ENCODE results near the gene TMEM178B.

The TMEM178B gene

GRCh38 chr7:141128506-141128905, 54.6 kb downstream of the TMEM178B start:
- Histone ChIP-seq H3K27me3 (ENCODE audit: control insufficient read depth in 5 of 5, insufficient read depth in 4 of 5, low read length in 5 of 5) (peaks cover 0 to 2% (median 0%) of the 10 kb centered on the region in 5 donors), H3K9ac (ENCODE audit: low read length in 5 of 5) (no peak overlapping the region), H3K27ac (ENCODE audit: low read depth, low read length) (no peak overlapping the region), H3K4me3 (ENCODE audit: low read depth in 1 of 5, low read length in 5 of 5) (no peak overlapping the region), H3K4me1 (ENCODE audit: control insufficient read depth in 5 of 5, insufficient read depth in 5 of 5, low read length in 5 of 5) (peaks cover 0 to 2% (median 0%) of the 10 kb centered on the region in 5 donors), H3K9me3 (ENCODE audit: control insufficient read depth in 5 of 5, low read length in 5 of 5) (peaks cover 0 to 8% (median 7%) of the 10 kb centered on the region in 5 donors), H3K36me3 (ENCODE audit: control insufficient read depth in 5 of 5, insufficient read depth in 5 of 5, low read length in 5 of 5) (no peaks in the 10 kb centered on the region)

- H3K9ac ChIP-seq (ENCODE audit: low read length in 5 of 5): no peak overlapping the region
- peaks cover 0 to 2% (median 0%) of the 10 kb centered on the region in 5 donors for H3K27me3 ChIP-seq (ENCODE audit: control insufficient read depth in 5 of 5, insufficient read depth in 4 of 5, low read length in 5 of 5)
- no peak overlapping the region for H3K4me3 ChIP-seq (ENCODE audit: low read depth in 1 of 5, low read length in 5 of 5)
- H3K4me1 ChIP-seq (ENCODE audit: control insufficient read depth in 5 of 5, insufficient read depth in 5 of 5, low read length in 5 of 5): peaks cover 0 to 2% (median 0%) of the 10 kb centered on the region in 5 donors
- no peaks in the 10 kb centered on the region for H3K36me3 ChIP-seq (ENCODE audit: control insufficient read depth in 5 of 5, insufficient read depth in 5 of 5, low read length in 5 of 5)
- no peak overlapping the region for H3K27ac ChIP-seq (ENCODE audit: low read depth, low read length)
- peaks cover 0 to 11% (median 8%) of the 10 kb centered on the region in 5 donors for H3K9me3 ChIP-seq (ENCODE audit: control insufficient read depth in 5 of 5, low read length in 5 of 5)
These were observed 55.1 kb downstream of the TMEM178B start for GRCh38 chr7:141128931-141129330.

- Histone ChIP-seq H3K27me3 (ENCODE audit: control insufficient read depth in 5 of 5, insufficient read depth in 4 of 5, low read length in 5 of 5) (no peaks in the 10 kb centered on the region), H3K4me1 (ENCODE audit: control insufficient read depth in 5 of 5, insufficient read depth in 5 of 5, low read length in 5 of 5) (peaks cover 0 to 2% (median 0%) of the 10 kb centered on the region in 5 donors), H3K9me3 (ENCODE audit: control insufficient read depth in 5 of 5, low read length in 5 of 5) (peaks cover 0 to 13% (median 8%) of the 10 kb centered on the region in 5 donors), H3K4me3 (ENCODE audit: low read depth in 1 of 5, low read length in 5 of 5) (peak overlapping the region in 1 of 5 donors; percentile 21), H3K9ac (ENCODE audit: low read length in 5 of 5) (no peak overlapping the region), H3K27ac (ENCODE audit: low read depth, low read length) (no peak overlapping the region), H3K36me3 (ENCODE audit: control insufficient read depth in 5 of 5, insufficient read depth in 5 of 5, low read length in 5 of 5) (peaks cover 0 to 3% (median 0%) of the 10 kb centered on the region in 5 donors)
These were observed 58.8 kb downstream of the TMEM178B start for GRCh38 chr7:141132671-141133070.

GRCh38 chr7:141133646-141134045, 59.8 kb downstream of the TMEM178B start:
- H3K4me1 ChIP-seq (ENCODE audit: control insufficient read depth in 5 of 5, insufficient read depth in 5 of 5, low read length in 5 of 5): peaks cover 0 to 2% (median 0%) of the 10 kb centered on the region in 5 donors
- H3K27me3 ChIP-seq (ENCODE audit: control insufficient read depth in 5 of 5, insufficient read depth in 4 of 5, low read length in 5 of 5): no peaks in the 10 kb centered on the region
- H3K36me3 ChIP-seq (ENCODE audit: control insufficient read depth in 5 of 5, insufficient read depth in 5 of 5, low read length in 5 of 5): peaks cover 0 to 3% (median 0%) of the 10 kb centered on the region in 5 donors
- H3K9me3 ChIP-seq (ENCODE audit: control insufficient read depth in 5 of 5, low read length in 5 of 5): peaks cover 0 to 13% (median 8%) of the 10 kb centered on the region in 5 donors
- H3K27ac ChIP-seq (ENCODE audit: low read depth, low read length): no peak overlapping the region
- H3K4me3 ChIP-seq (ENCODE audit: low read depth in 1 of 5, low read length in 5 of 5): peak overlapping the region in 1 of 5 donors; percentile 25
- no peak overlapping the region for H3K9ac ChIP-seq (ENCODE audit: low read length in 5 of 5)

- H3K9ac ChIP-seq (ENCODE audit: low read length in 5 of 5): no peak overlapping the region
- H3K36me3 ChIP-seq (ENCODE audit: control insufficient read depth in 5 of 5, insufficient read depth in 5 of 5, low read length in 5 of 5): no peaks in the 10 kb centered on the region
- no peak overlapping the region for H3K4me3 ChIP-seq (ENCODE audit: low read depth in 1 of 5, low read length in 5 of 5)
- H3K27ac ChIP-seq (ENCODE audit: low read depth, low read length): no peak overlapping the region
- peaks cover 0 to 10% (median 6%) of the 10 kb centered on the region in 5 donors for H3K9me3 ChIP-seq (ENCODE audit: control insufficient read depth in 5 of 5, low read length in 5 of 5)
- no peaks in the 10 kb centered on the region for H3K4me1 ChIP-seq (ENCODE audit: control insufficient read depth in 5 of 5, insufficient read depth in 5 of 5, low read length in 5 of 5)
- no peaks in the 10 kb centered on the region for H3K27me3 ChIP-seq (ENCODE audit: control insufficient read depth in 5 of 5, insufficient read depth in 4 of 5, low read length in 5 of 5)
These were observed 68.2 kb downstream of the TMEM178B start for GRCh38 chr7:141142058-141142457.

GRCh38 chr7:141144921-141145629, 71.2 kb downstream of the TMEM178B start:
- H3K27me3 ChIP-seq (ENCODE audit: control insufficient read depth in 5 of 5, insufficient read depth in 4 of 5, low read length in 5 of 5): no peaks in the 10 kb centered on the region
- H3K4me3 ChIP-seq (ENCODE audit: low read depth in 1 of 5, low read length in 5 of 5): no peak overlapping the region
- no peak overlapping the region for H3K9ac ChIP-seq (ENCODE audit: low read length in 5 of 5)
- peaks cover 0 to 13% (median 8%) of the 10 kb centered on the region in 5 donors for H3K9me3 ChIP-seq (ENCODE audit: control insufficient read depth in 5 of 5, low read length in 5 of 5)
- H3K36me3 ChIP-seq (ENCODE audit: control insufficient read depth in 5 of 5, insufficient read depth in 5 of 5, low read length in 5 of 5): no peaks in the 10 kb centered on the region
- no peaks in the 10 kb centered on the region for H3K4me1 ChIP-seq (ENCODE audit: control insufficient read depth in 5 of 5, insufficient read depth in 5 of 5, low read length in 5 of 5)
- no peak overlapping the region for H3K27ac ChIP-seq (ENCODE audit: low read depth, low read length)

DNA sequence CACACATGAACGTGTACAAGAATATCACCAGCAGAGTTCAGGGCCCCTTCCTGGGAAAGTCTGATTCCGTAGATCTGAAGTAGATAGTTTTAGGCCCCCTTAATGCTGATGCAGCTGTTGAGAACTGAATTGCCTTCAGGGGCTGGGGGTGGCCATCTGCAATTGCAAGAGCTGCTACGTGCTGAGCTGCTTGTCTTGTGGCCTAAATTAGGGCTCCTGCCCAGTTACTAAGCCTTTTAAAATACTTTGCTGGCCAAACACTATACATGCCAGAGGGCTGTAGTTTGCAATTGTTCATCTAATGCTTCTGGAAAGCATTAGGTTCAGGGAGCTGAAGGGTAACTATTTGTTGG, 71.7 kb downstream of the TMEM178B start:
- H3K9me3 ChIP-seq (ENCODE audit: control insufficient read depth in 5 of 5, low read length in 5 of 5): peaks cover 0 to 13% (median 8%) of the 10 kb centered on the region in 5 donors
- no peak overlapping the region for H3K9ac ChIP-seq (ENCODE audit: low read length in 5 of 5)
- H3K27ac ChIP-seq (ENCODE audit: low read depth, low read length): no peak overlapping the region
- no peaks in the 10 kb centered on the region for H3K27me3 ChIP-seq (ENCODE audit: control insufficient read depth in 5 of 5, insufficient read depth in 4 of 5, low read length in 5 of 5)
- no peak overlapping the region for H3K4me3 ChIP-seq (ENCODE audit: low read depth in 1 of 5, low read length in 5 of 5)
- H3K36me3 ChIP-seq (ENCODE audit: control insufficient read depth in 5 of 5, insufficient read depth in 5 of 5, low read length in 5 of 5): no peaks in the 10 kb centered on the region
- H3K4me1 ChIP-seq (ENCODE audit: control insufficient read depth in 5 of 5, insufficient read depth in 5 of 5, low read length in 5 of 5): no peaks in the 10 kb centered on the region

GRCh38 chr7:141147482-141147881, 73.6 kb downstream of the TMEM178B start:
- no peak overlapping the region for H3K4me3 ChIP-seq (ENCODE audit: low read depth in 1 of 5, low read length in 5 of 5)
- no peak overlapping the region for H3K27ac ChIP-seq (ENCODE audit: low read depth, low read length)
- no peaks in the 10 kb centered on the region for H3K4me1 ChIP-seq (ENCODE audit: control insufficient read depth in 5 of 5, insufficient read depth in 5 of 5, low read length in 5 of 5)
- H3K27me3 ChIP-seq (ENCODE audit: control insufficient read depth in 5 of 5, insufficient read depth in 4 of 5, low read length in 5 of 5): no peaks in the 10 kb centered on the region
- no peaks in the 10 kb centered on the region for H3K36me3 ChIP-seq (ENCODE audit: control insufficient read depth in 5 of 5, insufficient read depth in 5 of 5, low read length in 5 of 5)
- H3K9me3 ChIP-seq (ENCODE audit: control insufficient read depth in 5 of 5, low read length in 5 of 5): peaks cover 0 to 6% (median 5%) of the 10 kb centered on the region in 5 donors
- H3K9ac ChIP-seq (ENCODE audit: low read length in 5 of 5): no peak overlapping the region

- H3K9me3 ChIP-seq (ENCODE audit: control insufficient read depth in 5 of 5, low read length in 5 of 5): peaks cover 0 to 3% (median 2%) of the 10 kb centered on the region in 5 donors
- H3K4me1 ChIP-seq (ENCODE audit: control insufficient read depth in 5 of 5, insufficient read depth in 5 of 5, low read length in 5 of 5): no peaks in the 10 kb centered on the region
- no peaks in the 10 kb centered on the region for H3K36me3 ChIP-seq (ENCODE audit: control insufficient read depth in 5 of 5, insufficient read depth in 5 of 5, low read length in 5 of 5)
- H3K9ac ChIP-seq (ENCODE audit: low read length in 5 of 5): no peak overlapping the region
- no peak overlapping the region for H3K27ac ChIP-seq (ENCODE audit: low read depth, low read length)
- H3K4me3 ChIP-seq (ENCODE audit: low read depth in 1 of 5, low read length in 5 of 5): no peak overlapping the region
- no peaks in the 10 kb centered on the region for H3K27me3 ChIP-seq (ENCODE audit: control insufficient read depth in 5 of 5, insufficient read depth in 4 of 5, low read length in 5 of 5)
These were observed 76.6 kb downstream of the TMEM178B start for GRCh38 chr7:141150465-141150864.

GRCh38 chr7:141151746-141152145, 77.9 kb downstream of the TMEM178B start:
- no peak overlapping the region for H3K9ac ChIP-seq (ENCODE audit: low read length in 5 of 5)
- no peak overlapping the region for H3K27ac ChIP-seq (ENCODE audit: low read depth, low read length)
- peaks cover 0 to 3% (median 2%) of the 10 kb centered on the region in 5 donors for H3K9me3 ChIP-seq (ENCODE audit: control insufficient read depth in 5 of 5, low read length in 5 of 5)
- H3K4me3 ChIP-seq (ENCODE audit: low read depth in 1 of 5, low read length in 5 of 5): no peak overlapping the region
- no peaks in the 10 kb centered on the region for H3K36me3 ChIP-seq (ENCODE audit: control insufficient read depth in 5 of 5, insufficient read depth in 5 of 5, low read length in 5 of 5)
- H3K4me1 ChIP-seq (ENCODE audit: control insufficient read depth in 5 of 5, insufficient read depth in 5 of 5, low read length in 5 of 5): no peaks in the 10 kb centered on the region
- H3K27me3 ChIP-seq (ENCODE audit: control insufficient read depth in 5 of 5, insufficient read depth in 4 of 5, low read length in 5 of 5): no peaks in the 10 kb centered on the region
